Prostate gland (tissue), 2 donors: ENCODE measurements around the gene EXOC2.

ENCODE experiments used
- POLR2A ChIP-seq: fragments of 450-650 bp; IDR thresholded peaks from one replicate; pipeline ENCODE4 v1.6.1; 2016; ENCODE audit warnings: antibody characterized with exemption, mild to moderate bottlenecking
- POLR2AphosphoS5 ChIP-seq: sonication (generic); formaldehyde crosslinking; IDR thresholded peaks from one replicate; pipeline ENCODE4 v1.6.1; 2017; ENCODE audit warnings: antibody characterized with exemption
- TF ChIP-seq, protein P1 (sequence below), 4 experiments: fragments of 200-600 bp in 2 of 4; fragments of 450-650 bp in 2 of 4; sonication (generic) in 2 of 4; IDR thresholded peaks; 1 replicate in 3 of 4; 2 replicates in 1 of 4; pipeline ENCODE4 v1.5.1; 2016 to 2019; ENCODE audit warnings: antibody characterized with exemption in 4 of 4, mild to moderate bottlenecking in 2 of 4, moderate library complexity in 2 of 4

DNA sequence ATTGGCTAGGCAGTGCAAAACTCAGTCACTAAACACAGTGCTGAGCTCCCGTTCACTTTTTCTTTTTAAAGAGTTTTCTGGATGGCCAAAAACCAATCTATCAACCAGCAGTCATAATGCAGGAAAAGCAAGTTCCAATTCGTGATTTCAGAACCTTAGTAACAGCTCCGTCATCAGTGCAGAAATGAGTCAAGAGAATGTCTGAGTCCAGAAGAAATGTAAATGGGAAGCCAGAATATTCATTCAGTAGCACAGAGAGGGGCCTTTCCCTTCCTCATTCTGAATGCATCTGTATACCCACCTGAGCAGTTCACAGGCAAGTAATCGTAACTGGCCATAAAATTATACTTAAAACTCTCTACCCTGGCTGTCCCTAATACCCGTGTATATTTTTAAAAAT is 56.5 kb downstream of the EXOC2 start:
- TF ChIP-seq, protein P1, sequence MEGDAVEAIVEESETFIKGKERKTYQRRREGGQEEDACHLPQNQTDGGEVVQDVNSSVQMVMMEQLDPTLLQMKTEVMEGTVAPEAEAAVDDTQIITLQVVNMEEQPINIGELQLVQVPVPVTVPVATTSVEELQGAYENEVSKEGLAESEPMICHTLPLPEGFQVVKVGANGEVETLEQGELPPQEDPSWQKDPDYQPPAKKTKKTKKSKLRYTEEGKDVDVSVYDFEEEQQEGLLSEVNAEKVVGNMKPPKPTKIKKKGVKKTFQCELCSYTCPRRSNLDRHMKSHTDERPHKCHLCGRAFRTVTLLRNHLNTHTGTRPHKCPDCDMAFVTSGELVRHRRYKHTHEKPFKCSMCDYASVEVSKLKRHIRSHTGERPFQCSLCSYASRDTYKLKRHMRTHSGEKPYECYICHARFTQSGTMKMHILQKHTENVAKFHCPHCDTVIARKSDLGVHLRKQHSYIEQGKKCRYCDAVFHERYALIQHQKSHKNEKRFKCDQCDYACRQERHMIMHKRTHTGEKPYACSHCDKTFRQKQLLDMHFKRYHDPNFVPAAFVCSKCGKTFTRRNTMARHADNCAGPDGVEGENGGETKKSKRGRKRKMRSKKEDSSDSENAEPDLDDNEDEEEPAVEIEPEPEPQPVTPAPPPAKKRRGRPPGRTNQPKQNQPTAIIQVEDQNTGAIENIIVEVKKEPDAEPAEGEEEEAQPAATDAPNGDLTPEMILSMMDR (IDR thresholded peaks at IDR 0.05): no peak
- TF ChIP-seq POLR2AphosphoS5: no peak
- TF ChIP-seq POLR2A: no peak
